Effector CD8-positive, alpha-beta T cell (primary cell): ENCODE measurements around the gene FUCA2.

Experiments
- DNase-seq: peaks from one replicate; lab custom pipeline; 2025; lab: John Stamatoyannopoulos, UW
- total RNA-seq, 4 experiments: gene quantifications; one replicate each; lab custom pipeline; 2026; lab: John Stamatoyannopoulos, UW

FUCA2 gene
- total RNA-seq = 9.9 to 14.7 (median 11.3) reads per million in 4 experiments

DNA sequence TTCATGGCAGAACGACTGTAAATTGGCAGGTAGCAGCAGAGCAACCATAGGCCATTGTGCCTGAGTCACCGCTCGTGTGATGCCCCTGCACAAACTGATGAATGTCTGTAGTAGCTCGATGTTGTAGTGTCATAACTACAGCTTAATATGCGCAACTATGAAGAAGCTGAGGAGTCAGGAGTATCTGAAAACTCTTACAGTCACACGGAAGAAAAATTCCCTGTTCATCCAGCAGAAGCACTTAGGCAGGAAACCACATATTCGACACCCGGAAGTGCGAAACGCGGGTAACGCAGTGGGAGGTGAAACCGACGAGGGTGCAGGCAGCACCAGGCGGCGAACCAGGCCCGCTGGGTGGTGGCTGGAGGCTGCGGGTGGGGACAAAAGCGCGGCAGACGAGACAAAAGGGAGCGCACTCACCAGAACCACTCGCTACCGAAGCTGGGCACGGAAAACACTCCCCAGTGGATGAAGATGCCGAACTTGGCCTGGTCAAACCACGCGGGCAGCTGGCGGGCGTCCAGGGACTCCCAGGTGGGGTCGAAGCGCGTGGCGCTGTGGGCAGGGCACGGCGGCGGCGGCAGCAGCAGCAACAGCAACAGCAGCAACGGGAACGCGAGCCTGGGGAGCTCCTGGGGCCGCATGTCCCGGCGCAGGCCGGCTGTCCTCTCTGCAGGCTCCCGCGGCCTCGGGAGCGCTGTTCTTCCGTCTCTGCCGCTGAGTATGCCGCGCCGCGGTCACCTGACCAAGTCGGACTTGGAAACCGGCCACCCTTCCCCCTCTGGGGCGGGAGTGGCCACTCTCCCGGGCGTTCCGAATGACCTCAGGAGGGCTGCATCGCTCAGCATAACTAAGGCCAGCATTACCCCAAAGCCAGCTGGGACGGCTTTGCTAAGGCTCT, at the start of gene FUCA2:
FUCA2 (minus strand) TSS at position 730 of the 901 bp plus-strand sequence; CDS start at position 644, 86 bp downstream.
- peak; percentile 21 for DNase-seq

DNA sequence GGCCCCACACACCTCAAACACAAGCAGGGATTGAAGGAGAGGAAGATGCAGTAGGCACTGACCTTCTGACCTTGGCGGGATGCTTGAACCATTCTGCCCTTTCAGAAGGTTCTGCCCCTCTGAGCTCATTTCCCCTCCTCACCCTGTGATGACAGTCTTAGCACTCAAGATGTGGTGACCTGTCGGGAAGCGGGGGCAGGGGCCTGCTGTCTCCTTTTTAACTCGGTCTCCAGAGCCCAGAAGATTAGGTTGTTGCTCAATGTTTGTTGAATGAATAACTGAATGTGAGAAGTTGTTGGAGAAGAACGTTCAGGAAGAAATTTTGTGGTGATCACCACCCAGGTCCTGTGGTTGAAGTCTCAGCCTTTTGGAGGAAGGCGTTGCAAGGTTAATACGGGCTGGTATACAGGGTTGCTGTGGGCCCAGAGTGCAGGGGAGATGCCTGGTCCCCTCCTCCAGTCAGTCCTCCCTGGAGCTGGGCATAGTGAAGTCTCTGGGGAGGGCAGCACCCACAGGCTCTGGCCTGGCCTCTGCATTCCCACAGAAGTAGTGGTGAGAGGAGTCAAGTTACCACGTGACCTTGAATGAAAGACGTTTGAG, 49.7 kb upstream of the FUCA2 start:
- no peak for DNase-seq

- DNase-seq = no peak
These were observed 47.6 kb upstream of the FUCA2 start for GRCh38 chr6:143559051-143559660.

GRCh38 chr6:143556529-143556928, 45.0 kb upstream of the FUCA2 start:
- no peak for DNase-seq

GRCh38 chr6:143555582-143555981, 44.1 kb upstream of the FUCA2 start:
- no peak for DNase-seq

DNA sequence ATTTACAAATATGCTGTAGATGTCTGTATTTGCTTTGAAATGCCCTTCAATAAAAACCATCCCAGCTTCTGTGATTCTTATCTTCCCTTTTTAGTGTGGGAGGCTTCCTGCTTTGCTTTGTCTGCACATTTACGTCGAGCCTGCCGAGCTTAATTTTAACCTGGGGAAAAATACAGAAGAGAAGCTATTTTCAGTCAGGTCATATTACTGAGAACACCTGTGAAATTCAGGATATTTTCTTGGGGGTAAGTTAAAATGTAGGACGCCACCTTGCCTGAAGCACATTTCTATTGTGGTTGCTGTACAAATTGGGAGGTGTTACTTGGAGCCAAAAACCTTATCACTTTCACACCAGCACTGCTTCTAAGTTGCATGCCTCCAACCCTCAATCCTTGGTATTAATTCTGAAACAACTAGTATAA, 43.6 kb upstream of the FUCA2 start:
- no peak for DNase-seq

- no peak for DNase-seq
These were observed 41.8 kb upstream of the FUCA2 start for GRCh38 chr6:143553337-143553736.

DNA sequence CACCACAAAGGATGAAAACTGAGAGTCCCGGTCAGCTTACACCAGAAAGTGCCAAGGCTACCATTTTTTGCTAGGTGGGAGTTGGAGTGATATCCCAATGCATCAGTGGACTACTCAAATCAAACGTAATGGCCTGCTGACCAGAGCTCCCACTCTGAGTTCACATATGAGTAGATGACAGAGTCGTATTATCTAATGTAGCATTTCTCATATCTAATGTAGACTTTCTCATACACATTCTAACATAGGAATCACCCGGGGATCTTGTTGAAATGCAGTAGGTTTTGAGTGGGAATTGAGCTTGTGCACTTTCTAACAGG, 38.4 kb upstream of the FUCA2 start:
- DNase-seq = no peak

DNA sequence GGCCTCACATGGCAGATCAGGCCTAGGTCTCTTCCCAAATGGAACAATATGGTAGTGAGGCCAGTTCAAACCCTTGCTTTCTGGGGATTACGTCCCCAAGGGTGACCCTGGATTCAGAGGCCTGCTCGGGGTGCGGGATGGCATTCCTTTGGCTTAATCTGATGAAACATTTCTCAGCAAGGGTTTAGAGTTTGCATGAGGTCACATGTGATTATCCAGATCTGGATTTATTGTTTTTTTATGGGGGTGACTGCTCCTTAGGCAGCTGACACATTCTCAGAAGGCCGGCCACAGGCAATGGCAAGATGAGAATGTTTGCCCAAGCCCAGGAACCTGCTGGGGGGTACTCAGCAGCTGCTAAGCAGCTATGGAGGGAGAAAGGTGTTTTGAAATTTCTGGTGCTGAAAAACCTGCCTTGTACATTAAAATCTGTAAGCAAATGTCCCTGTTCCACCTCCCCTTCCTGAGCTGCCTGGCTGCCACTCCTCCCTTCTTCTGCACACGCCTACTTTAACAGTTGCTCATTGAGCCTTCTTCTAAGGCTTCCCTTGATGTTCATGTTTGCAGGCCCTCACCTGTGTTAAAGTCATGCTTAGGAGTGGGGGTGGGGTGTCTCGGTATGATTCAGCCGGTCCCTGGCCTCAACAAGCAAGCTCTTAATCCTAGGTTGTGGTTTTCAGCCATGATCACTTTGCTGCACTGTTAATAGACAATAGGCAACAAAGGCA, 37.9 kb upstream of the FUCA2 start:
- no peak for DNase-seq

GRCh38 chr6:143546599-143546998, 35.1 kb upstream of the FUCA2 start:
- DNase-seq = no peak

- no peak for DNase-seq
These were observed 34.5 kb upstream of the FUCA2 start for GRCh38 chr6:143545976-143546547.

GRCh38 chr6:143545165-143545564, 33.6 kb upstream of the FUCA2 start:
- no peak for DNase-seq

DNA sequence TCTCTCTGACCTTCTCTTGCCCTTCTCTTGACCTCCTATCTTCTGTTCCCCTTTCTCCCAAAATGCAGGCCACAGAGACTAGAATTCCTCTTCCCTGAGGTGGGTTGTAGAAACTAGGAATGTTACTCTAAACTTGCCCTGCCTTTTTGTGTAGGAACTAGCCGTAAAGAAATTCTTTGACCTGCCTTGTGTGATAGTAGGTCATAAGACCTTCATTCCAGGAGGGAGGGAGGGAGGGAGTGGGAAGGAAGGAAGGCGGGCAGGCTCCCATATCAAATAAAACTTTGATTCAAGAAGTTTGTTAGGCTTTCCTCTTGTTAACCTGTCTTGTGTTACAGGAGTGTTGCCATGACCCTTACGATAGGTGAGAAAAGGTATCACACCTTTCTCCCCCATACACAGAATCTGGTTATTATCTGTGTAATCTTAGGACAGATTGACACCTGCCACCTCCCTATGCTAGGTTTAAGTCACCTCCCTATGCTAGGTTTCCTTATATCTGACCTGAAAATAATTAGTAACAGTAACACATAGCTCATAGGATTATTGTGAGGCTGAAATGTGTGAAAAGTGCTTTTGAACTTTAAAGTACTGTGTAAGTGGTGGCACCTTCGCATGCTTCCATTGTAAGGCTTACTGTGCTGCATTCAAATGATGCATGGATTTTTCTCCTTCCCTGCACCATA, 32.6 kb upstream of the FUCA2 start:
- DNase-seq = no peak

GRCh38 chr6:143543435-143543834, 31.9 kb upstream of the FUCA2 start:
- DNase-seq = no peak

DNA sequence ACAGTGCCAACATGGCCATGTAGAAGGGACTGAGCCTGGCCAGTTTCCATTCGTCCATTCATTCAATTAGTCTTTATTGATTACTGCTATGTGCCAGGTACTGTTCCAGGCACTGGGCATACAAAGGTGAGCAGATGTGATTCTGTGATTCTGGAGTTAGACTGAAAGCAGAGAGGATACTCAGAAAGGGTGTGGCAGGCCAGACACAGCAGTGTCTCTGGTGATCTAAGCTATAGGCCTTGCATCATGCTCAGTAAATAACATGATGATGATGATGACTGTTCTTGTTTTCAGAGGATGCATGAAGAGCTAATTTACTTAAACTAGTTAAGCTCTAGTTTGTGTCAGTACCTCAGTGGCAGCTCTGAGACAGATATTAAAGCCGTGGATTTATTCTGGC, 31.4 kb upstream of the FUCA2 start:
- no peak for DNase-seq

- no peak for DNase-seq
These were observed 28.7 kb upstream of the FUCA2 start for GRCh38 chr6:143540192-143540591.

GRCh38 chr6:143539734-143540133, 28.2 kb upstream of the FUCA2 start:
- DNase-seq = no peak

DNA sequence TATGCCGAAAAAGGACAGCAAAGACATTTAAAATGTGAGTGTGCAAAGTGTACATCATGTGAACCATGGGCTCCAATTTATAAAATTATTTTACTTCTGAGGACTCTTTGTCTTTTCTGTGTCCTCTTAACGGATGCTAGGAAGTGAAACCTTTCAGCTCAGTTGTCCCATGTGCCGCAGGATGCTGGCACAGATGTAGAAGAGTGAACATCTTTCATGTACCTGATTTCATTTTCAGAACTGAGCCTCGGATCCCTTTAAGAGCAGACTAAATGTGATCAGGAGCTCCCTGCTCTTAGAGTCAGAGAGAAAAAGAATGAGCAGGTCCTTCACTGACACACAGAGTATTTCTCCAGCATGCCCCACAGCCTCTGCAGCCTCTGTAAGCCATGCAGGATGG, 27.6 kb upstream of the FUCA2 start:
- DNase-seq = no peak

DNA sequence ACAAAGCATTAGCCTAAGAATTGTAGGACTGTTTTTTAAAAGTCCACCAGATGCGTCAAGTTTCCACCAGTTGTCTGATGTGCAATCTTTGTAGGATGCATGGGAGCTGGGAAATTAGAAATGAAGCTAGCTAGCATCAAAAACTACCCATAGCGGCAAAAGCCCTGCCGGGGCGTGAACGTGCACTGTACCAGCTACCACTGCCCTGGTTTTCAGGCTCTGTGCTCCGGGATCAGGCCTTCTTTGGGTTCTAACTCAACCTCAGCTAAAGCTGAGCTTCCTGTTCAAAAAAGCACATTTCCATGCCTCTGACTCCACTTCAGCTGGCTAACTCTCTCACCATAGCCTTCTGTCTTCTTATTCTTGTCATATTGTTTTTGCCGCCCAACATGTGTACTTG, 26.9 kb upstream of the FUCA2 start:
- no peak for DNase-seq

- peak; percentile 12 for DNase-seq
These were observed 25.6 kb upstream of the FUCA2 start for GRCh38 chr6:143536866-143537691.
